GM10266 (cell line): Measurements from ENCODE around the gene PCAT7.
"Not testable (repeated sequence)": the region's sequence is repeated elsewhere in the genome, so short reads cannot be mapped to it uniquely, and the experiment has no call there.

Experiments
- DNase-seq: peaks from one replicate; pipeline ENCODE4 v3.0.0; 2012; ENCODE audit errors: extremely low spot score
- CTCF ChIP-seq: IDR thresholded peaks from 2 replicates; pipeline ENCODE4 v1.5.1; 2012; ENCODE audit warnings: mild to moderate bottlenecking, low read depth; ENCODE audit not compliant: control insufficient read depth, insufficient read depth; ENCODE audit errors: missing control alignments

Gene PCAT7

GRCh38 chr9:94538908-94539307 is 16.0 kb upstream of the PCAT7 start:
- TF ChIP-seq CTCF, result no peak
- no peak for DNase-seq

GRCh38 chr9:94544335-94544734 is 10.5 kb upstream of the PCAT7 start:
- DNase-seq, result not testable (repeated sequence)

GRCh38 chr9:94545940-94546339 is 8.9 kb upstream of the PCAT7 start:
- no peak for TF ChIP-seq CTCF
- no peak for DNase-seq

GRCh38 chr9:94553029-94553938 is 1.6 kb upstream of the PCAT7 start:
- no peak for TF ChIP-seq CTCF
- DNase-seq, result no peak

- no peak for DNase-seq
- TF ChIP-seq CTCF, result no peak
These were observed 825 bp upstream of the PCAT7 start for GRCh38 chr9:94554078-94554438.

GRCh38 chr9:94557376-94557775 is 2.5 kb downstream of the PCAT7 start:
- no peak for DNase-seq

GRCh38 chr9:94560237-94560636 is 5.4 kb downstream of the PCAT7 start:
- TF ChIP-seq CTCF, result no peak
- no peak for DNase-seq

More at GRCh38 chr9:94557376-94557775, 2.5 kb downstream of the PCAT7 start:
- TF ChIP-seq CTCF, result no peak
